GM18907 (cell line): ENCODE data around the gene NTSR1.

Experiments used
- ATAC-seq: cut with Tn5 transposase; IDR thresholded peaks from one replicate; pipeline ENCODE4 v1.9.1; 2021; ENCODE audit warnings: mild to moderate bottlenecking, moderate library complexity; ENCODE audit not compliant: unreplicated experiment

NTSR1 gene

DNA sequence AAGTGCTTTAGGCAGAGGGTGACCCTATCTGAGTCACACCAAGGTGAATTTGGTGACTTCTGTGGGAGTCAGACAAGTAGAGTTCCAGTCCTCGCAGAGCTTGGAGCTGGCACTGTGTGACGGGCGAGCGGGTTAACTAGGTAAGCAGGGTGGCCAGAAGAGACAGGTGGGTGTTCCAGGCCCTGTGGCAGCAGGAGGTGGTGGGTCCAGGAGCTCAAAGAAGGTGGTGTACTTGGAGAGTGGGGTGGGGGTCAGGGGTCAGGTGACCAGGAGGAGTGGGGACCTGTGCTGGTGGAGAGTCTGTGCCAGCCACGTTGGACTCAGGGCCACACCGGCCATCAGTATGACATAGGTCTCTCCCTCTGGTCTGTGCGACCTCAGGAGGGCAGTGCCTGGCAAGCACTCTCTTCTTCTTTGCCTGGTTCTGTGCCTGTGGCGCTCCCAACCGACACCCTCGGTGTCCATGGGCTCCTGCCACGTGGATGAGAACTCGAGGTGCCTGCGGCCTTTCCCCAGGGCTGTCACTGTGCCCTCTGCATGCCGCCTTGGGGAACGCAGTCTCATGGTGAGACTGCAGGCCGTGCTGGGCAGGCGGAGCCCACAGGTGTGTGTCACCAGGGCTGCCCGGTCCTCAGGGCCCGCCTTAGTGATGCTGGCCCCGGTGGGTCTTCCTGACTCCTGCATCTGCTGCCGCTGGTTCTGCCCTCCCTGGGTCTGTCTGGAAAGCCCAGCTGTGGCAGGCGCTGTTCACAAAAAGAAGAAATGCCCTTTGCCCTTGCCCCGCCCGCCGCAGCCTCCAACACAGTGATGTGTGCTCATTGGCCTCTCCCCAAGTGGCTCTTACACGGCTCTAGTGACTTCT lies 89.3 kb downstream of the NTSR1 start:
- no peak for ATAC-seq

DNA sequence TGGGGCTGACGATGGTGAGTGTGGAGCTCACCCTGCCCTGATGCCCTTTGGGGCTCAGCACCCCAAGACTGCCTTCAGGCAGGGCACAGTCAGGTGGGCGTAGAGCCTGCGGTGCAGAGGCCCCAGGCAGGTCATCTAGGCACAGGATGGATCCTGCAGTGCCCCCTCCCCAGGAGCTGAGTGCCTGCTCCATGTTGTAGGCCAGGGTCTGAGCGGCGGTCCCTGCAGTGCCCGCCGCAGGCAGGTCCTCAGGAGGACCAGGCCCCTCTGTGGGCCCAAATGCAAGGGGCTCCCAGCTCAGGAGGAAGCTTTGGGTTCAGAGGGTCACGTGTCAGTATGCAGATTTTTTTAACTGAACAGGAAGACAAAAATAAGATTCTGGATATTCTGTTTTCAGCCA lies 90.4 kb downstream of the NTSR1 start:
- ATAC-seq = no peak

- no peak for ATAC-seq
Measured at GRCh38 chr20:62799459-62799858, 90.8 kb downstream of the NTSR1 start.

DNA sequence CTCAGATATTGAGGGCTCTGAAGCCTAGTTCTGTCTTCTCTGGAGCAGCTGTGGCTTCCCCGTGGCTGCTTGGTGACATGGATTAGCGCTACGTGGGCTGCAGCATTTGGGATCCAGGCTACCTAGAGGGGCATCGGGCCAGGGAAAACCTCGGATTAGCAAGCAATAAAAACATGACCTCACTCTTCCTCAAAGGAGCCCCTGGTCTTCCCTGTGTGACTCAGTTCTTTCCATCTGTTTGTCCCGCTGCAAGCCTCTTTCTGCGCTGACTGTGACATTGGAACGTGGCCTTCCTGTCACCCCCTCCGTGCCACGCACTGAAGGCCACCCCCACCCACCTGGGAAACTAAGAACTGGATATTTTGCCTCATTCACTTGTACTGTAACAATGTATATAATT lies 91.2 kb downstream of the NTSR1 start:
- no peak for ATAC-seq

DNA sequence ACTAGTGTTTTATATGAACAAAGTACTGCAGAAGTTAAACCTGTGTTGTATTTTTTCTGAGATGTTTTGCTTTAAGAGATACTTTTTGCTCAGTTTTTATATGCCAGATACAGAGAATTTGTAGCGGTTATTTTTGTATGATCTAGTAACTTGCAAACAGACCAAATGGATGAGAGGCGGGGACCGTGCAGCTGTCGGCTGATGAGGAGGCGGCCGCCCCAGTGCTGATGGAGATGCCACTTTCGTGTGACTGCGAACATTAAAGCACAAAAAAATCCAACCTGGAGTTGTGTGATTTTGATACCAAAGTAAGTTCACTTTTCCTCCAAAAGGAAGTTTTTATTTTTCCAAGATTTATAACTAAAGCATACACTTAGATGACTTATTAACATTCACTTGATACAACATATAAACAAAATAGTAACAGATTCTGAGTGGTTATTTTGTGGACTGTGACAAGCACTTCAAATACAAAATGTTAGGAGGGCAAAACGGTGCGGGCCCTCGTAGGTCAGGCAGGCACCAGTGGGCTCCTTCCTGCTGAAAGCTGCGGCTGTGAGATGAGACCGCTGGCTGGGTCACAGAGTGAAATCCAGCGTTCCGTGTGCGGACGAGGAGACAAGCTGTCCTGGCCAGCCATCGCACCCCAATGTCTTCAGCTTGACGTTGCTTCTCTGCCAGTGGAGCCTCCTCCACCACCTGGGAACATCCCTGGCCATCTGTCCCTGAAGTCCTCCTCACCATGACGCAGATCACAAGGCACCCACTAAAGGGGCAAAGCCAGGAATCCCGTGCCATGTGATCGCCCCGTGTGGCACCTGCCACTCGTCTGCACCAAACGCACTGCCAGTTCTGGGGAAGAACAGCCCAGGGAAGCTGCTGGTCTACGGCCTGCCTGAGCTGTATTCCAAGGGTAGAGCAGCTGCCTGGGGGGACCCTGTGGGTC lies 92.0 kb downstream of the NTSR1 start:
- ATAC-seq = no peak

- ATAC-seq = no peak
Measured at GRCh38 chr20:62801284-62802010, 92.8 kb downstream of the NTSR1 start.

DNA sequence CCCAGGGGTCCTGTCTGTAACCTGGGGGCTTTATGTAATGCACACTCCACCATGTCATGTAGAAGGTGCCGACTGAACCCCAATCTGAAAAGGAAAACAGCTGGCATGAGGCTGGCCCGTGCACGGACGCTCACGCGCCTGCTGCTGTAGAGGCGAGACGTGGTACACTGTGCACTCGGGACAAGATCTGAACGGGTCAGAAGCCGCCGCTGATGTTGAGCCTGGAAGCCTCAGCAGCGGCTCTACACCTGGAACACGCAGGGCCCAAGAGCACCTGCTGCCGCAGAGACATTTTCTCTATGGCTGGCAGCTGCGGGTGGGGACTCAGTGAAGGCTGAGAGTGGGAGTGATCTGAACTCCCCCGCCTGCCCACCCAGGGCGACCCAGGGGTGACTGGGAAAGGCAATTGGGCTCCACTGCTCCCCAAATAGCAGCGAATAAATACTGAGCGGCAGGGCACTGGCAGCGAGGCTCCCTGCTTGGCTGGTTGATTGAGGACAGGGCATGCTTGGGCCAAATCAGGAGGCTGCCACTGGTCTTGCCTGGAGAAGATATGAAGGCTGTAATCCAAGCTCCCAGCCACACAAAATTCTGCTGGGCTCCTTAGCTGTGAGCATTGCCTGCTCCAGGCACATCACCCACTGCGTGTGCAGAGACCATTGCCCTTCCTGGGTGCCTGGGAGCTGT lies 93.5 kb downstream of the NTSR1 start:
- ATAC-seq = no peak

DNA sequence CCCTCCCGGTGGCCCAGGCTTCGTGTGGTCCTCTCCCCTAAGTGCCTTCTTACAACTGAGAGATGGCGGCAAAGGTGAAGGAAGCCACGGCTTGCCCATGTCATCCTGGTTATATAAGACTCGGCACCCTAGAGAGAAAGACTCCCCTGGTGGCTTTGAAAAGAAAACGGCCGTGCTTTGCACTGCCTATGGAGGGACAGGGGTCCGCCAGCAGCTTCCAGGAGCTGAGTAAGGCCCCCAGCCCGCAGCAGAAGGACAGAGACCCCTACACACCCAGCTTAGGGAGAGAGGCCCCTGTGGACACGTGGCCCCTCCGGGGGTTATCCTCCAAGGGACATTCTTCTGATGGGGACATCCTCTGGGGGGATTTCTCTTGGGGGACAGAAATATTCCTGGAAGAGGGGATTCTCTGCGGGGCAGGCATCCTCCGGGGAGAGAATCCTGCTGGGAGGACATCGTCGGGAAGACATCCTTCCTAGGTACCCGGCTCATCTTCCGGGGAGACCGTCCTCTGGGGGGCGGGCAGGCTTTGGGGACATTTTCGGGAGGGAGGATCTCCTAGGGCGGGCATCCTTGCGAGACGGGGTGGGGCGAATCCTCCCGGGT lies 95.5 kb downstream of the NTSR1 start:
- ATAC-seq = no peak

DNA sequence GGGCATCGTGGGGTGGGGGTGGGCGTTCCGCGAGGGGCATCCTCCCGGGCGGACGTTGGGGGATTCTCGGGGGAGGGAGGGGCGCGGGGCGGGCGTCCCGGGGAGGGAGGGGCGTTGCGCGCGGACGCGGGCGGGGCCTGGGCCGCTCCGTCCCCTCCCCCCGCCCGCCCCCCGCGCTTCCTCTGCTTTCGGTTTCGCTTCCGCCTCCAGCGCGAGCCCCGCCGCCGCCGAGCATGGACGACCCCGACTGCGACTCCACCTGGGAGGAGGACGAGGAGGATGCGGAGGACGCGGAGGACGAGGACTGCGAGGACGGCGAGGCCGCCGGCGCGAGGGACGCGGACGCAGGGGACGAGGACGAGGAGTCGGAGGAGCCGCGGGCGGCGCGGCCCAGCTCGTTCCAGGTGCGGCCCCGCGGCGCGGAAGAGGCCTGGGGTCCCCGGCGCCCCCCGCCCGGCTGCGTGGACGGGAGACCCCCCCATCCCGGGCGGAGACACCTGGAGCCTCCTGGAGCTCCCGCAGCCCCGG lies 96.1 kb downstream of the NTSR1 start, which contains the start of gene OGFR:
TSS of gene OGFR (plus strand) at position 209 of the 528 bp plus-strand sequence. CDS start at position 234, 25 bp downstream.
- ATAC-seq = peak; percentile 46

DNA sequence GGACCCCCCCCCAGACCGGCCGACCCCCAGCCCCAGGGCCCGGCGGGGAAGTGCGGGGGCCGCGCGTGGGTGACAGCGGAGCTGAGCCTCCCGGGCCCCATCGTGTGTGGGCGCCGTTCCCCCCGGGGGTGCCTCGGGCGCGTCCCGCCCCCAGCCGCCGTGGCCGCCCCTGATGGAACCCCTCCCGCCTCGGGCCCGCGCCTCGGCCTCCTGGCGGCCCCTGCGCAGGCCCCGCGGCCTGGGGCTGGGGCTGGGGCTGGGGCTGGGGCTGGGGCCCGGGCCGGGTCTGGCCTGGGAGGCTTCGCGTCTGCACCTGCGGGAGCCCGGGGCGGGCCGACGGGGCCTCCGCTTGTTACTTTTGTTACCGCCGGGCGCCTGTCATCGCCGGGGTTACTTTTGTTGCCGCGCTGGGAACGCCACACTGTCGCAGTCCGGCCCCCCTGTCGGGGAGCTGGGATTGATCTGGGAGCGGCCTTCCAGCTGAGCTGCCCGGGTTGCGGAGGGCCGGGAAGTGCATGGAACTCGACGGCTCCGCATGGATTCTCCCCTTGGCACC lies 96.6 kb downstream of the NTSR1 start:
- no peak for ATAC-seq

DNA sequence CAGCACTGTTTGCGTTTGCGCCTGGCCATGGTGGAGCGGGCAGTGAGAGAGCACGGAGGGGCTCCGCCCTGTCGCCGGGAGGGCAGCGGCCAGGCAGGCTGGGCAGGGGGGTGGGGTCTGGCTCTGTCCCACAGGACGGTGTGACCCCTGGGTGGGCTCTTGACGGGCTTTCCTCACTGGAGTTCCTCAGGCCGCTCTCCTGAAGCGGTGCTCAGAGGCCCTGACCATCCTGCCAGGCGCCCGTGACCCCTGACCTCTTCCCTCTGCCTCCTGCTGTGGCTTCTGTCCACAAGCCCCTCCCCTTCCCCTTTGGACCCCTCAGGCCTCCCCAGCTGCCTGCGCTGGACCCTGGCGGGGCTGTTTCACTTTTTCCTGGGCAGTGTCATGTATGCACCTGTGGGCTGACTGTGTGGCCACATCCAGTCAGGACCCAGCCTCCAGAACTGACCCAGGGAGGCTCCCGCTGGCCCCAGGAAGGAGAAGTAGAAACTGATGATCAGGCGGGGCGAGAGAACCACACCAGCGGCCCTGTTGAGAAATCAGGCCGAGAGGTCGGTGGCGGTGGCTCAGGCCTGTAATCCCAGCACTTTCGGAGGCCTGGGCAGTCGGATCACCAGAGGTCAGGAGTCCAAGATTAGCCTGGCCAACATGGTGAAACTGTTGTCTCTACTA lies 97.2 kb downstream of the NTSR1 start:
- ATAC-seq = no peak

DNA sequence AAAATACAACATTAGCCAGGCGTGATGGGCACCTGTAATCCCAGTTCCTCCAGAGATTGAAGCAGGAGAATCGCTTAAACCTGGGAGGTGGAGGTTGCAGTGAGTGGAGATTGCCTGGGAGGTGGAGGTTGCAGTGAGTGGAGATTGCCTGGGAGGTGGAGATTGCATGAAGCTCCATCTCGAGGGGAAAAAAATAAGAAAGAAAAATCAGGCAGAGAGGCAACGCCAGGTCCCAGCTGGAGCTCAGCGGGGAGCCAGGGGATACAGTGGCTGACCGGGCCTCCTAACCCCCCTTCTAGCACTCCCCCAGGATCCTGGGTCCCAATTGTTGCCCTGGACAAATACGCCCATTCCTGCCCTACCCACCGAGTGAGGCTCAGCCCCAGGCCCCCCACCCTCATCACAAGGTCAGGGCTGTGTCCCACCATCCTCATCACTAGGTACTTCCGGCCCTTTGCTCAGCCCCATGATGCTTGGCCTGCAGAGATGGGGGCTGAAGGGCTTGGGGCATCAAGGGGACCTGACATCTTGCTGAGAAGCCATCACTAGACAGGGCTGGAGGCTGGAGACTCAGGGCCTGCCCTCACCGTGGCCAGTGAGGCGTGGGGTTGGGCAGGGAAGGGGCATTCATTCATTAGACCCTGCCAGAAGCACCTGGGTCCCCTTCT lies 97.9 kb downstream of the NTSR1 start:
- ATAC-seq = no peak

DNA sequence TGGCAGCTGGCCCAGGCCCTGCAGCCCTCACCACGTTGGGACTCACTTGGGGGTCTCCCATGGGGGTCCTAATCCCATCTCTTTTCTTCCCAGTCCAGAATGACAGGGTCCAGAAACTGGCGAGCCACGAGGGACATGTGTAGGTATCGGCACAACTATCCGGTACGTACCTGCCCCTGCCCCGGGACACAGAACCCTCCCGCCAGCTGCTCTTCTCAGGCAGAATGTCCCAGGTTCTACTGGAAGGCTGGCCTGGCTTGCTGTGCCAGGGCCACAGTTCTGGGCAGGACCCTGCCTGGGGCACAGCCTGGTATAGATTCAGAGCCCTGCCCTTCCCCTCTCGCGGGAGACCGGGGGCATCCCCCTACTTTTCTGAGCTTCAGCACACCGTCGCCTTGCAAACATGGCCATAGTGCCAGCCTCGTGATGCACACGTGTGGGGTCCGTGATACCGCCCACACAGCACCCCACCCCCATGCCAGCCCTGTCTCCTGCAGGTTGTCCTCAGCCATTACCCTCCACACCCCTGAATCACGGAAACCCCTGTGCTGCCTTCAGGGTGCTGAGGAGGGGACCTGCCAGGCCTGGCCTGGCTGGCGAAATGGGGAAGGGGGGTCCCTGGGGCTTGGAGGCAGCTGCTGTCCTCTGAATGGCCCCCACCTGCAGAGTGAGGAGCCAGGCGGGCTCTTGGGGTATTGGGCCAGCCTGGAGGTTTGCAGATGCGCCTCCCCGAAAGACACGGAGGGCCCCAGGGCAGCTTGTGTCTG lies 99.0 kb downstream of the NTSR1 start:
- ATAC-seq = no peak

GRCh38 chr20:62808211-62808865 lies 99.7 kb downstream of the NTSR1 start:
- ATAC-seq = no peak

- ATAC-seq = no peak
Measured at GRCh38 chr20:62809530-62810428, 101.1 kb downstream of the NTSR1 start.

DNA sequence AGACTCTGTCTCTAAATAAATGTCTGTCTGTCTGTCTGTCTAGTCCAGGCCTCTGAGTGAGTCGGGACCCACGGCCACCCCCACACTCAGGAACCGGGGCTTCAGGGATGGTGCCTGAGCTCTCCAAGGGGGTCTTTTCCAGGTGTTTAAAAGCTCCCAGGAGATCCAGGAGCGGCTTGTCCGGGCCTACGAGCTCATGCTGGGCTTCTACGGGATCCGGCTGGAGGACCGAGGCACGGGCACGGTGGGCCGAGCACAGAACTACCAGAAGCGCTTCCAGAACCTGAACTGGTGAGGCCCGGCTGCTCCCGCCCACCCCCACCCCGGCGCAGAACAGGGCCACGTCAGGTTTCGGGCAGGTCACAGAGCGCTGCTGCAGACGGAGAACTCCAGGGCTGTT lies 102.7 kb downstream of the NTSR1 start:
- no peak for ATAC-seq
